Cortex of kidney (tissue), 1 donor: ENCODE results near the gene TNFRSF13B.
"Not testable (repeated sequence)": the region's sequence is repeated elsewhere in the genome, so short reads cannot be mapped to it uniquely, and the experiment has no call there.

Source experiments
- DNase-seq: peaks from one replicate; lab custom pipeline; 2025; lab: John Stamatoyannopoulos, UW

TNFRSF13B gene

DNA sequence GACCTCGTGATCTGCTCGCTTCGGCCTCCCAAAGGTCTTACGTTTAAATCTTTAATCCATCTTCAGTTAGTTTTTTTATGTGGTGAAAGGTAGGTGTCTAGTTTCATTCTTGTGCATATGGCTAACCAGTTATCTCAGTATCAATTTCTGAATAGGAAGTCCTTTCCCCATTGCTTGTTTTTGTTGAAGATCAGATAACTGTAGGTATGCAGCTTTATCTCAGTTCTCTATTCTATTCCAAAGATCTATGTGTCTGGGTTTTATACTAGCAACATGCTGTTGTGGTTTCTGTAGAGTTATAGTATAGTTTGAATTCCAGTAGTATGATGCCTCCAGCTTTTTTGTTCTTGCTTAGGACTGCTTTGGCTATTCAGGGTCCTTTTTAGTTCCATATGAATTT lies 65.2 kb downstream of the TNFRSF13B start:
- no peak for DNase-seq

DNA sequence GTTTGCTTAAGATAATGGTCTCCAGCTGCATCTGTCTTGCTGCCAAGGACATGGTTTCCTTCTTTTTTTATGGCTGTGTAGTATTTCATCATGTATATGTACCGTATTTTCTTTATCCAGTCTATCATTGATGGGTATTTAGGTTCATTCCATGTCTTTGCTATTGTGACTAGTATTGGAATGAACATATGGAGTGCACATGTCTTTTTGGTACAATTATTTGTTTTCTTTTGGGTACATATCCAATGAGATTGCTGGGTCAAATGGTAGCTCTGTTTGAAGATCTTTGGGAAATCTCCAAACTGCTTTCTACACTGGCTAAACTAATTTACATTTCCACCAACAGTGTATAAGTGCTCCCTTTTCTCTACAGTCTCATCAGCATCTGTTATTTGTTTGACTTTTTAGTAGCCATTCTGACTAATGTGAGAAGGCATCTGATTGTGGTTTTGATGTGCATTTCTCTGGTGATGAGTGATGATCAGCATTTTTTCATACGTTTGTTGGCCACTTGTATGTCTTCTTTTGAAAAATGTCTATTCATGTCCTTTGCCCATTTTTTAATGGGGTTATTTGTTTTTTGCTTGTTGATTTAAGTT lies 66.2 kb downstream of the TNFRSF13B start:
- no peak for DNase-seq

GRCh38 chr17:16903070-16903469 lies 68.8 kb downstream of the TNFRSF13B start:
- DNase-seq: not testable (repeated sequence)

GRCh38 chr17:16900288-16900882 lies 71.5 kb downstream of the TNFRSF13B start:
- no peak for DNase-seq

GRCh38 chr17:16897211-16897896 lies 74.6 kb downstream of the TNFRSF13B start:
- DNase-seq: not testable (repeated sequence)

DNA sequence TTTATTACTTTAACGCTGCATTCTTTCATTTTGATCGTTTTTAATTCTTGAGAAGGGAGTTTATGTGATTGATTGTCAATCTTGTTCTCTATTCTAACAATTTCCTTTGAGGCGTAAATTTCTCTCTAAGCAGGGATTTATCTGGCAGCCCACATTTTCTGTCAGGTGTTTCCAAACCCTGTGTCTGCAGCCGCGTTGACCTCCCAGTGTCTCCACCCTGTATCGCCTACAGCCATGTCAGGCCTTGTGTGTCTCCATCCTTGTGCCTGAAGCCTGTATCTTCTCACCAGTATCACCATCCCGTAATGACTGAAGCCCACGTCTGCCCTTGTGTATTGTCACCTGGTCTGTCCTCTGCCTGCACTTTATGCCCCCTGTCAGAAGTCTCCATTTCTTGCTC lies 75.7 kb downstream of the TNFRSF13B start:
- not testable (repeated sequence) for DNase-seq

- not testable (repeated sequence) for DNase-seq
Measured at GRCh38 chr17:16893527-16893926, 78.4 kb downstream of the TNFRSF13B start.

DNA sequence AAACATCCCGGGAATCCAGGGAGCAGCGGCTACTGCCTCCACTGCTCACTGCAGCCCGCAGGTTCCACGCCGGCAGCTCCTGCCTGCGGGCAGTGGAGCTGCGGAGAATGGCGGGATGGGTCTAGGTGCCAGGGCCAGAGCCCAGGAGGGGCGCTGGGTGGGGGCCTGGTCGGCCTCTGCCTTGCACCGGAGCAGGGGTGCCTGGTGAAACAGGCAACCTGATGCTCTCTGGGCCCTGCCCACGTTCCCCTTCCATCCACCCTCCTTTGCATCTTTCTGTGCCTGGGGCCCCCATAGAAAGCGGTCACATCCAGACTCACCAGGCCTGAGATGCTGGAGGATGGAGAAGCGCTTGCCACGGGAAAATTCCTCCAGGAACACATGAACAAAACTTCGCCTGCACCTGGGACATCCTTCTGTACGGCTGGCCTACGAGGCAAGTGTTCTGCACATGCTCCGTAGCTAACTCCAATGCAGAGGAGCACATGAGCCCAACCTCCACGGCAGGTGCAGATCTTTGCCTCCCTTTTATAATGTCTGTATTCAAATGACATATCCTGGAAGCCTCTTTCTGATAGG lies 79.0 kb downstream of the TNFRSF13B start:
- not testable (repeated sequence) for DNase-seq

DNA sequence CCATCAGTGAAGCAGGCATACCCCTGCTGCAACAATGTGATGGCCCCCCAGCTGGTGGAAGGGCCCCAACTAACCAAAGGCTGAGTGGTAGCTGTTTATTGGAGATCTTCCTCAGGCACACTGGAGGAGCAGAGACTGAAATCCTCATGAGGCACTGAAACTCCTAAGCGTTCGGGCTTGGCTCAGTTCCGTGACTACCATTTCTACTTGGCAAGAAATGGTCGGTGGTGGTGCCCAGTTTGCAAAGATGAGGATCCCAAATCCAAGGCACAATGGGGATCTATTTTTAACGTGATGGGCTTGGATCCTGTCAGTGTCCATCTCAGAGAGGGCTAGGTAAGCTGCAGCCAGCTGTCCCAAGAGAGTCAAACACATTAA lies 82.8 kb downstream of the TNFRSF13B start:
- DNase-seq: no peak
